ENCODE results near the gene ASPHD2.

The ASPHD2 gene

DNA sequence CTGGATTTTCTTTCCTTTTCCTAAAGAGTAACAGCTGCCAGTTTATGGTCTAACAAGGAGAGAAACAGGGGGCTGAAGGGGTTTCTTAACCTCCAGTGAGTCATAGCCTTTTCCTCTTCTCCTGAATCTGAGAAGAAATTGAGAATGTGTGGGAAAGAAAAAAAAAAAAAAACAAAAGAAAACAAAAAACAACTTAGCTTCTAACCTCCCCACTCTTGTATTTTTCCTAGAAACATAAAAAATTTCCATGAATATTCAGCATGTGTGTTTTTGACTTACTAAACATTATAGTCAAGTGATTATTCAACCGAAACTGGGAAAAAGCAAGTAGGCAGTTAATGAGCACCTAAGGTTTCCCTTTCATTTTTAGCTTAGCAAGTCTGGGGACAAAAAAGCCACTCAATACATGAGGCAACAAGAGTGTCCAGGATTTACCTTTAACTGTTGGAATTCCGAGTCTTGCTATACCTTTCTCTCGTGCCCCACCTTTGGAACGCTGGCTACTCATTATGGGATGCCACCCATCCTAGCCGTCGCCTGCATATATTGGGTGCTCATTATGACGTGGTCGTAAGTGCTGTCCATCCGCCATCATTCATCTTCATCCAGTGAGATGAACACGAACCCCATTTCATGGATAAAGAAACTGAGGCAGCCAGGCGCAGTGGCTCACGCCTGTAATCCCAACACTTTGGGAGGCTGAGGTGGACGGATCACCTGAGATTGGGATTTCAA lies 2.4 kb downstream of the ASPHD2 start:
- Histone ChIP-seq H3K79me2 (ENCODE audit: control insufficient read depth, low read length) (peaks cover 32% of the 10 kb centered on the region), H4K20me1 (ENCODE audit: control insufficient read depth, insufficient read depth, low read depth, low read length) (no peaks in the 10 kb centered on the region), H3K36me3 (ENCODE audit: control insufficient read depth, low read length) (peaks cover 16% of the 10 kb centered on the region), H3K4me1 (ENCODE audit: control insufficient read depth, low read length) (peaks cover 29% of the 10 kb centered on the region), H3K27ac (ENCODE audit: low read depth, low read length) (no peak overlapping the region), H3F3A (ENCODE audit: control insufficient read depth, insufficient read depth) (peaks cover 15% of the 10 kb centered on the region), H3K9me3 (ENCODE audit: control insufficient read depth, insufficient read depth, low read length) (no peaks in the 10 kb centered on the region), H3K27me3 (ENCODE audit: control insufficient read depth, low read length) (no peaks in the 10 kb centered on the region), H3K4me2 (ENCODE audit: low read length) (peak overlapping the region; percentile 81; the same call in 1 of the 2 replicates), H3K9me2 (replicated peaks; ENCODE audit: control insufficient read depth, low read length) (no peaks in the 10 kb centered on the region), H3K4me3 (ENCODE audit: low read length) (no peak overlapping the region)
- TF ChIP-seq EZH2phosphoT487 (IDR thresholded peaks at IDR 0.05; ENCODE audit: borderline replicate concordance, low read length): no peak
- TF ChIP-seq CTCF (IDR thresholded peaks at IDR 0.05; ENCODE audit: low read depth, low read length, poor library complexity, severe bottlenecking): no peak

DNA sequence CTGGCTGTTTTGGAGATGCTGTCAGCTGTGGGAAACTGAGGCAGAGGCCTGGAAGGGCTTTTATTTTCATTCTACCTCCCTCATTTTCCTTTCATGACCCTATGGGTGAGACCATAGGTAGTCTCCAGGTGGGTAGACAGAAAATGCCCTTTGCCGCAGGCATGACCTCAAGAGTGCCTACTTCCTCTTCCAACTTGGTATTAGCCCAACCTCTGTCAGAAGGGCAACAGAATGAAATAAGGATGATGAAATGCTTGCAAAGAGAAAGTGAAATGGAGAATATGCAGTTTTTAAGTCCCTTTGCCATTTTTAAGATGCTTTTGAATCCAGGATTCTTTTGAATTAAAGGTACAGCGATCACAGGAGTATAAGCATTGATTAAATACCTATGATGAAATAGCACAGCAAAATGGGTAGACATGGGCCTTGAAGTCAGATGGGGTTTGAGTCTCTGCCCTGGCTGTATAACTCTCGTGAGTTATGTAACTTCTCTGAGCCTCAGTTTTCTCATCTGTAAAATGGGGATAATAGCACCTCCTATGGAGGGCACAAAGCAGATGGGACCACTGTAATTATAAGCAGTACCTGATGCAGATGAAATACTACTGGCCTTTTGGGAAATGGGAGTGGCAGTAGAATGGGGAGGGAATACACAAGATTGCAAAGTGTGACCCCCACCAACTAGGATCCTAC lies 3.7 kb downstream of the ASPHD2 start:
- Histone ChIP-seq H3F3A (ENCODE audit: control insufficient read depth, insufficient read depth) (peaks cover 8% of the 10 kb centered on the region), H4K20me1 (ENCODE audit: control insufficient read depth, insufficient read depth, low read depth, low read length) (no peaks in the 10 kb centered on the region), H3K27me3 (ENCODE audit: control insufficient read depth, low read length) (no peaks in the 10 kb centered on the region), H3K27ac (ENCODE audit: low read depth, low read length) (no peak overlapping the region), H3K4me3 (ENCODE audit: low read length) (no peak overlapping the region), H3K36me3 (ENCODE audit: control insufficient read depth, low read length) (peaks cover 16% of the 10 kb centered on the region), H3K4me1 (ENCODE audit: control insufficient read depth, low read length) (peaks cover 24% of the 10 kb centered on the region), H3K9me2 (replicated peaks; ENCODE audit: control insufficient read depth, low read length) (no peaks in the 10 kb centered on the region), H3K9me3 (ENCODE audit: control insufficient read depth, insufficient read depth, low read length) (no peaks in the 10 kb centered on the region), H3K79me2 (ENCODE audit: control insufficient read depth, low read length) (peaks cover 44% of the 10 kb centered on the region), H3K4me2 (ENCODE audit: low read length) (no peak overlapping the region)
- TF ChIP-seq EZH2phosphoT487 (IDR thresholded peaks at IDR 0.05; ENCODE audit: borderline replicate concordance, low read length) (no peak), CTCF (IDR thresholded peaks at IDR 0.05; ENCODE audit: low read depth, low read length, poor library complexity, severe bottlenecking) (no peak)

- no peak for TF ChIP-seq CTCF (IDR thresholded peaks at IDR 0.05; ENCODE audit: low read depth, low read length, poor library complexity, severe bottlenecking)
- TF ChIP-seq EZH2phosphoT487 (IDR thresholded peaks at IDR 0.05; ENCODE audit: borderline replicate concordance, low read length): no peak
- Histone ChIP-seq H3K4me3 (ENCODE audit: low read length) (no peak overlapping the region), H3K4me1 (ENCODE audit: control insufficient read depth, low read length) (peaks cover 15% of the 10 kb centered on the region), H3K27ac (ENCODE audit: low read depth, low read length) (no peak overlapping the region), H3K9me3 (ENCODE audit: control insufficient read depth, insufficient read depth, low read length) (no peaks in the 10 kb centered on the region), H3K27me3 (ENCODE audit: control insufficient read depth, low read length) (no peaks in the 10 kb centered on the region), H3K9me2 (replicated peaks; ENCODE audit: control insufficient read depth, low read length) (no peaks in the 10 kb centered on the region), H3F3A (ENCODE audit: control insufficient read depth, insufficient read depth) (peaks cover 4% of the 10 kb centered on the region; the same call in 1 of the 2 replicates), H3K36me3 (ENCODE audit: control insufficient read depth, low read length) (peaks cover 16% of the 10 kb centered on the region), H3K4me2 (ENCODE audit: low read length) (no peak overlapping the region), H4K20me1 (ENCODE audit: control insufficient read depth, insufficient read depth, low read depth, low read length) (no peaks in the 10 kb centered on the region), H3K79me2 (ENCODE audit: control insufficient read depth, low read length) (peaks cover 49% of the 10 kb centered on the region)
Observed at GRCh38 chr22:26433805-26434204, 4.7 kb downstream of the ASPHD2 start.

Measured in DOHH2 (cell line).